Neural cell (in vitro differentiated cells): ENCODE results near the gene SLC38A3. TPM values are rescaled to one million over a fixed set of nuclear protein-coding genes. Genes with fewer than 3 reads are reported as not detected.

Source experiments
- H2AFZ ChIP-seq: fragments of 200-600, 300-800 bp; sonication (generic), shearing (Covaris generic); 2 replicates; pipeline ENCODE4 v1.6.0; 2014; ENCODE audit warnings: low read depth, mild to moderate bottlenecking, antibody characterized with exemption, low read length, moderate library complexity
- H3F3A ChIP-seq: fragments of 200-600 bp; shearing (Covaris generic); 2 replicates; pipeline ENCODE4 v1.6.1; 2016; ENCODE audit warnings: mild to moderate bottlenecking, moderate library complexity, mixed read lengths, antibody characterized with exemption, low read length; ENCODE audit not compliant: insufficient read depth, poor library complexity, severe bottlenecking
- H3K27ac ChIP-seq: fragments of 200-600, 300-800 bp; sonication (generic), shearing (Covaris generic); 2 replicates; pipeline ENCODE4 v1.5.1; 2014; ENCODE audit warnings: mild to moderate bottlenecking, low read length, moderate library complexity
- H3K27me3 ChIP-seq: fragments of 300-800, 200-600 bp; sonication (generic), shearing (Covaris generic); 2 replicates; pipeline ENCODE4 v1.6.0; 2014; ENCODE audit warnings: mild to moderate bottlenecking, low read depth, low read length, moderate library complexity; ENCODE audit not compliant: insufficient read depth
- H3K36me3 ChIP-seq: fragments of 300-800, 200-600 bp; sonication (generic), shearing (Covaris generic); 2 replicates; pipeline ENCODE4 v1.5.1; 2014; ENCODE audit warnings: mild to moderate bottlenecking, antibody characterized with exemption, low read length, moderate library complexity; ENCODE audit not compliant: insufficient read depth
- H3K4me2 ChIP-seq: fragments of 300-800, 200-600 bp; sonication (generic), shearing (Covaris generic); 2 replicates; pipeline ENCODE4 v1.6.0; 2014; ENCODE audit warnings: mild to moderate bottlenecking, low read length
- H3K4me3 ChIP-seq: fragments of 300-800, 200-600 bp; sonication (generic), shearing (Covaris generic); 2 replicates; pipeline ENCODE4 v1.5.1; 2014; ENCODE audit warnings: mild to moderate bottlenecking, low read length, moderate library complexity
- H3K79me2 ChIP-seq: fragments of 200-600 bp; shearing (Covaris generic); replicated peaks from 2 replicates; pipeline ENCODE4 v1.6.0; 2014; ENCODE audit warnings: mild to moderate bottlenecking, low read length, moderate library complexity; ENCODE audit not compliant: insufficient read depth
- H3K9ac ChIP-seq: fragments of 300-800, 200-600 bp; sonication (generic), shearing (Covaris generic); 2 replicates; pipeline ENCODE4 v1.6.1; 2016; ENCODE audit warnings: mild to moderate bottlenecking, low read length, mixed read lengths
- H3K9me2 ChIP-seq: fragments of 200-600 bp; shearing (Covaris generic); 2 replicates; pipeline ENCODE4 v1.6.1; 2016; ENCODE audit warnings: mild to moderate bottlenecking, low read length, mixed read lengths; ENCODE audit not compliant: insufficient read depth
- H3K9me3 ChIP-seq: fragments of 200-600, 300-800 bp; sonication (generic), shearing (Covaris generic); 2 replicates; pipeline ENCODE4 v1.6.1; 2016; ENCODE audit warnings: mild to moderate bottlenecking, mixed run types, low read length, moderate library complexity, mixed read lengths
- H4K20me1 ChIP-seq: fragments of 200-600 bp; shearing (Covaris generic); 2 replicates; pipeline ENCODE4 v1.6.1; 2016; ENCODE audit warnings: mild to moderate bottlenecking, mixed run types; ENCODE audit not compliant: insufficient read depth
- EP300 ChIP-seq: fragments of 450-650 bp; conservative IDR thresholded peaks from 2 replicates; pipeline ENCODE4 v1.6.1; 2014; ENCODE audit warnings: antibody characterized with exemption, mild to moderate bottlenecking, moderate library complexity; ENCODE audit not compliant: poor library complexity, severe bottlenecking
- EZH2 ChIP-seq: fragments of 200-600, 300-800 bp; shearing (Covaris generic), sonication (generic); IDR thresholded peaks from 2 replicates; pipeline ENCODE4 v1.6.1; 2014; ENCODE audit warnings: antibody characterized with exemption, low read length, borderline replicate concordance, mild to moderate bottlenecking; ENCODE audit not compliant: insufficient read depth, poor library complexity, severe bottlenecking
- MXI1 ChIP-seq: fragments of 450-650 bp; conservative IDR thresholded peaks from 2 replicates; pipeline ENCODE4 v1.6.1; 2014; ENCODE audit warnings: antibody characterized with exemption, mild to moderate bottlenecking; ENCODE audit not compliant: poor library complexity, severe bottlenecking
- POLR2AphosphoS5 ChIP-seq: IDR thresholded peaks from 2 replicates; pipeline ENCODE4 v1.6.1; 2012
- RAD21 ChIP-seq: fragments of 450-650 bp; conservative IDR thresholded peaks from 2 replicates; pipeline ENCODE4 v1.6.1; 2014; ENCODE audit warnings: antibody characterized with exemption, mild to moderate bottlenecking, moderate library complexity
- SMC3 ChIP-seq: fragments of 450-650 bp; conservative IDR thresholded peaks from 2 replicates; pipeline ENCODE4 v1.6.1; 2014; ENCODE audit warnings: antibody characterized with exemption, mild to moderate bottlenecking, moderate library complexity; ENCODE audit not compliant: poor library complexity
- TAF1 ChIP-seq: IDR thresholded peaks from 2 replicates; pipeline ENCODE4 v1.6.1; 2012; ENCODE audit warnings: low read depth
- polyA plus RNA-seq: library from polyadenylated mRNA; depleted of rRNA; stranded (reverse); fragments of >200 nt; gene quantifications from 2 replicates; pipeline ENCODE4 v1.2.3, GENCODE V29; 2014
- TF ChIP-seq, protein P1 (sequence below): fragments of 450-650 bp; IDR thresholded peaks from 2 replicates; pipeline ENCODE4 v1.5.1; 2014; ENCODE audit warnings: antibody characterized with exemption, mild to moderate bottlenecking, moderate library complexity; ENCODE audit not compliant: poor library complexity, severe bottlenecking
- TF ChIP-seq, protein P2 (sequence below): IDR thresholded peaks from 2 replicates; pipeline ENCODE4 v1.6.1; 2012; ENCODE audit warnings: borderline replicate concordance

Gene SLC38A3
- polyA plus RNA-seq, 1 donor from 2014 or later = not detected

DNA sequence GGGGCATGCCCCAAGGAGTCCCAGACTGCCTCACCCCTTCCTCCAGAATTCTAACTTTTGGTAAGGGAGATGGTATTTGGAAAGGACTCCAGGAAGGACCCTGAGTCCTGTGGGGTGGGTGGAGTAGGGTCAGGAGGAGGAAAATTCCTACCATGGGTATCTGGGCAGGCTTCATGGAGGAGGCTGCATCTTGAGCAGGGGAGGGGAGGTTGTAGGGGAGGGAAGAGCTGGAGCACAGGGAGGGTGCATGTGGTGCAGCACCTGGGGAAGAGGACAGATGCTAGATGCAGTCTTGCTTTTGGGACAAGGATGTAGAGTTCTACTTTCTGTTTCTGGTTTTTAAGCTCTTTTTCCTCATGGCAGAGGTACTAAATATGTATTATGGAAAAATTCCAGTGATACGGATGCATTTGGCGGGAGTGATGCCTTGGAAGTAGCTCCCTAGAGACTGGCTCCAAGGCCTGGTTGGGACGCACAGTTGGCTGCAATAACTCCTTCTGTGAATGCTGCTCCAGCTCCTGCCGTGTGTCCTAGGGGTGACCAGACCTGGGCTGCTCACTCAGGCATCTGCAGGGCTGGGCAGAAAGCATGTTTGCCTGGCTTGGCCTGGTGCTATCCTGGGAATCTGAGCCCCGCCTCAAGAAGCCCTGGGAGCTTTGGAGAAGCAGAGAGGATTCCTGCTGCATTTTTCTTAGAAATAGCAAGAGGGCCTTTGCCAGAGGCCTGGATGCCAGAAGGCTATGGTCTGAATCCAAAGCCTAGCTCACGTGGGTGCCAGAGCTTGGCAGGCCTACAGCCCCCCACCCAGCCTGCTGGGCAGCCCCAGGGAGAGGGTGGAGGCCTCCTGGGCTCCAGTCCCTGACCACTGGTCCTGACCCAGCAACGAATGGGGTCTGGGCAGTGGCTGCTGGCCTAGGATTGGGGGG is 39.8 kb upstream of the SLC38A3 start:
- H3K36me3 ChIP-seq = no peaks in the 10 kb centered on the region
- no peak overlapping the region for H3K4me3 ChIP-seq
- H3K27ac ChIP-seq = no peak overlapping the region
- no peaks in the 10 kb centered on the region for H3K27me3 ChIP-seq
- H3K9me2 ChIP-seq = no peaks in the 10 kb centered on the region
- no peak overlapping the region for H3K9ac ChIP-seq
- H3K79me2 ChIP-seq = no peaks in the 10 kb centered on the region
- H3K9me3 ChIP-seq = no peaks in the 10 kb centered on the region
- TF ChIP-seq MXI1 (no peak), RAD21 (no peak), EZH2 (no peak), EP300 (no peak)
- TF ChIP-seq, protein P1, sequence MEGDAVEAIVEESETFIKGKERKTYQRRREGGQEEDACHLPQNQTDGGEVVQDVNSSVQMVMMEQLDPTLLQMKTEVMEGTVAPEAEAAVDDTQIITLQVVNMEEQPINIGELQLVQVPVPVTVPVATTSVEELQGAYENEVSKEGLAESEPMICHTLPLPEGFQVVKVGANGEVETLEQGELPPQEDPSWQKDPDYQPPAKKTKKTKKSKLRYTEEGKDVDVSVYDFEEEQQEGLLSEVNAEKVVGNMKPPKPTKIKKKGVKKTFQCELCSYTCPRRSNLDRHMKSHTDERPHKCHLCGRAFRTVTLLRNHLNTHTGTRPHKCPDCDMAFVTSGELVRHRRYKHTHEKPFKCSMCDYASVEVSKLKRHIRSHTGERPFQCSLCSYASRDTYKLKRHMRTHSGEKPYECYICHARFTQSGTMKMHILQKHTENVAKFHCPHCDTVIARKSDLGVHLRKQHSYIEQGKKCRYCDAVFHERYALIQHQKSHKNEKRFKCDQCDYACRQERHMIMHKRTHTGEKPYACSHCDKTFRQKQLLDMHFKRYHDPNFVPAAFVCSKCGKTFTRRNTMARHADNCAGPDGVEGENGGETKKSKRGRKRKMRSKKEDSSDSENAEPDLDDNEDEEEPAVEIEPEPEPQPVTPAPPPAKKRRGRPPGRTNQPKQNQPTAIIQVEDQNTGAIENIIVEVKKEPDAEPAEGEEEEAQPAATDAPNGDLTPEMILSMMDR = no peak
- H3K4me2 ChIP-seq = no peak overlapping the region
- no peaks in the 10 kb centered on the region for H4K20me1 ChIP-seq
- no peak overlapping the region for H2AFZ ChIP-seq
- no peaks in the 10 kb centered on the region for H3F3A ChIP-seq

- H2AFZ ChIP-seq = no peak overlapping the region
- H3K27me3 ChIP-seq = no peaks in the 10 kb centered on the region
- no peak overlapping the region for H3K4me2 ChIP-seq
- no peaks in the 10 kb centered on the region for H3K9me3 ChIP-seq
- H3K9me2 ChIP-seq = no peaks in the 10 kb centered on the region
- no peak overlapping the region for H3K4me3 ChIP-seq
- H3K9ac ChIP-seq = no peak overlapping the region
- H4K20me1 ChIP-seq = no peaks in the 10 kb centered on the region
- no peaks in the 10 kb centered on the region for H3K79me2 ChIP-seq
- no peak overlapping the region for H3K27ac ChIP-seq
- TF ChIP-seq RAD21 (no peak), EZH2 (no peak), POLR2AphosphoS5 (no peak), EP300 (no peak), TAF1 (no peak), SMC3 (no peak), MXI1 (no peak)
- TF ChIP-seq, protein P1 = no peak
- TF ChIP-seq, protein P2, sequence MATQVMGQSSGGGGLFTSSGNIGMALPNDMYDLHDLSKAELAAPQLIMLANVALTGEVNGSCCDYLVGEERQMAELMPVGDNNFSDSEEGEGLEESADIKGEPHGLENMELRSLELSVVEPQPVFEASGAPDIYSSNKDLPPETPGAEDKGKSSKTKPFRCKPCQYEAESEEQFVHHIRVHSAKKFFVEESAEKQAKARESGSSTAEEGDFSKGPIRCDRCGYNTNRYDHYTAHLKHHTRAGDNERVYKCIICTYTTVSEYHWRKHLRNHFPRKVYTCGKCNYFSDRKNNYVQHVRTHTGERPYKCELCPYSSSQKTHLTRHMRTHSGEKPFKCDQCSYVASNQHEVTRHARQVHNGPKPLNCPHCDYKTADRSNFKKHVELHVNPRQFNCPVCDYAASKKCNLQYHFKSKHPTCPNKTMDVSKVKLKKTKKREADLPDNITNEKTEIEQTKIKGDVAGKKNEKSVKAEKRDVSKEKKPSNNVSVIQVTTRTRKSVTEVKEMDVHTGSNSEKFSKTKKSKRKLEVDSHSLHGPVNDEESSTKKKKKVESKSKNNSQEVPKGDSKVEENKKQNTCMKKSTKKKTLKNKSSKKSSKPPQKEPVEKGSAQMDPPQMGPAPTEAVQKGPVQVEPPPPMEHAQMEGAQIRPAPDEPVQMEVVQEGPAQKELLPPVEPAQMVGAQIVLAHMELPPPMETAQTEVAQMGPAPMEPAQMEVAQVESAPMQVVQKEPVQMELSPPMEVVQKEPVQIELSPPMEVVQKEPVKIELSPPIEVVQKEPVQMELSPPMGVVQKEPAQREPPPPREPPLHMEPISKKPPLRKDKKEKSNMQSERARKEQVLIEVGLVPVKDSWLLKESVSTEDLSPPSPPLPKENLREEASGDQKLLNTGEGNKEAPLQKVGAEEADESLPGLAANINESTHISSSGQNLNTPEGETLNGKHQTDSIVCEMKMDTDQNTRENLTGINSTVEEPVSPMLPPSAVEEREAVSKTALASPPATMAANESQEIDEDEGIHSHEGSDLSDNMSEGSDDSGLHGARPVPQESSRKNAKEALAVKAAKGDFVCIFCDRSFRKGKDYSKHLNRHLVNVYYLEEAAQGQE = no peak
- H3F3A ChIP-seq = no peaks in the 10 kb centered on the region
- no peaks in the 10 kb centered on the region for H3K36me3 ChIP-seq
Observed at GRCh38 chr3:50165910-50166538, 39.0 kb upstream of the SLC38A3 start.
